HepG2 (cell line): Measurements from ENCODE around the gene COG1. TPM values are rescaled to one million over a fixed set of nuclear protein-coding genes. Genes with fewer than 3 reads are reported as not detected.

Source experiments
- CC2D1A ChIP-seq: sonication (generic); formaldehyde crosslinking; IDR thresholded peaks from 2 replicates; pipeline ENCODE4 v1.8.1; 2023; ENCODE audit warnings: mild to moderate bottlenecking, missing genetic modification reagents
- ELF3 ChIP-seq: IDR thresholded peaks from 2 replicates; pipeline ENCODE4 v1.6.1; 2016; ENCODE audit warnings: missing genetic modification reagents, missing compliant biosample characterization
- HNF4A ChIP-seq: sonication (generic); formaldehyde crosslinking; IDR thresholded peaks from 2 replicates; pipeline ENCODE4 v1.4.0; 2020; ENCODE audit warnings: missing genetic modification reagents
- HNF4G ChIP-seq, 2 experiments: sonication (generic) in 1 of 2; formaldehyde crosslinking in 1 of 2; IDR thresholded peaks; 2 replicates each; pipeline versions ENCODE4 v1.4.0 to v1.6.1; 2011 to 2020; ENCODE audit warnings: borderline replicate concordance in 2 of 2, low read depth in 2 of 2, mild to moderate bottlenecking in 2 of 2, low read length in 1 of 2, missing genetic modification reagents in 1 of 2, moderate library complexity in 1 of 2
- JUNB ChIP-seq: sonication (generic); formaldehyde crosslinking; IDR thresholded peaks from 2 replicates; pipeline ENCODE4 v1.8.0; 2022; ENCODE audit warnings: missing genetic modification reagents, mild to moderate bottlenecking, borderline replicate concordance
- NR3C1 ChIP-seq: sonication (generic); formaldehyde crosslinking; IDR thresholded peaks from 2 replicates; pipeline ENCODE4 v1.4.0; 2020; ENCODE audit warnings: missing genetic modification reagents
- PHB2 ChIP-seq: fragments of 450-650 bp; IDR thresholded peaks from 2 replicates; pipeline ENCODE4 v1.6.1; 2018; ENCODE audit not compliant: partially characterized antibody
- RBM22 ChIP-seq: fragments of 200-400 bp; formaldehyde crosslinking; optimal IDR thresholded peaks from 2 replicates; pipeline ENCODE3; 2017; ENCODE audit warnings: mild to moderate bottlenecking, low read length, moderate library complexity
- SIX1 ChIP-seq: sonication (generic); formaldehyde crosslinking; IDR thresholded peaks from 2 replicates; pipeline ENCODE4 v1.4.0; 2020; ENCODE audit warnings: missing genetic modification reagents, borderline replicate concordance
- SP4 ChIP-seq: sonication (generic); formaldehyde crosslinking; IDR thresholded peaks from 2 replicates; pipeline ENCODE4 v1.8.1; 2023; ENCODE audit warnings: mild to moderate bottlenecking, missing genetic modification reagents
- TBX2 ChIP-seq: sonication (generic); formaldehyde crosslinking; IDR thresholded peaks from 2 replicates; pipeline ENCODE4 v1.5.0; 2020; ENCODE audit warnings: missing genetic modification reagents, mild to moderate bottlenecking, borderline replicate concordance
- U2AF1 ChIP-seq: fragments of 200-400 bp; formaldehyde crosslinking; optimal IDR thresholded peaks from 2 replicates; pipeline ENCODE3; 2017; ENCODE audit warnings: mild to moderate bottlenecking, low read depth, low read length
- YEATS4 ChIP-seq: sonication (generic); formaldehyde crosslinking; IDR thresholded peaks from 2 replicates; pipeline ENCODE4 v1.4.0; 2020; ENCODE audit warnings: missing genetic modification reagents, borderline replicate concordance
- ZFYVE20 ChIP-seq: sonication (generic); formaldehyde crosslinking; IDR thresholded peaks from 2 replicates; pipeline ENCODE4 v1.8.0; 2023; ENCODE audit warnings: low read depth, mild to moderate bottlenecking, moderate library complexity, missing genetic modification reagents, borderline replicate concordance
- ZNF138 ChIP-seq: sonication (generic); formaldehyde crosslinking; IDR thresholded peaks from 2 replicates; pipeline ENCODE4 v1.5.0; 2020; ENCODE audit warnings: mild to moderate bottlenecking, low read depth, missing genetic modification reagents
- ZNF674 ChIP-seq: sonication (generic); formaldehyde crosslinking; IDR thresholded peaks from 2 replicates; pipeline ENCODE4 v1.5.0; 2020; ENCODE audit warnings: low read depth, mild to moderate bottlenecking, missing genetic modification reagents
- ZNF878 ChIP-seq: sonication (generic); formaldehyde crosslinking; IDR thresholded peaks from 2 replicates; pipeline ENCODE4 v1.8.1; 2023; ENCODE audit warnings: mild to moderate bottlenecking, missing genetic modification reagents, moderate library complexity
- polyA plus RNA-seq, 8 experiments: library from polyadenylated mRNA; depleted of rRNA in 3 of 8; stranded (reverse) in 7 of 8; unstranded in 1 of 8; fragments of >200 nt; fragmentation: Illumina TruSeq in 4 of 8; extraction: Trizol in 4 of 8; gene quantifications; 2 replicates each; pipeline versions ENCODE4 v1.2.1 to v1.2.3, GENCODE V29; 2011 to 2016; ENCODE audit warnings: low read depth in 4 of 8, missing spikeins in 1 of 8, mixed read lengths in 1 of 8; ENCODE audit not compliant: insufficient read depth in 1 of 8
- total RNA-seq, 5 experiments: library from RNA; depleted of rRNA; stranded (reverse); fragments of >200 nt; fragmentation: Illumina TruSeq; extraction: Trizol; gene quantifications; 2 replicates each; pipeline ENCODE4 v1.2.3, GENCODE V29; 2016; ENCODE audit warnings: low read depth in 1 of 5
- TF ChIP-seq, protein P1 (sequence below): sonication (generic); formaldehyde crosslinking; IDR thresholded peaks from 2 replicates; pipeline ENCODE4 v1.4.0; 2020; ENCODE audit warnings: missing genetic modification reagents, borderline replicate concordance
- TF ChIP-seq, protein P2 (sequence below): sonication (generic); formaldehyde crosslinking; conservative IDR thresholded peaks from 2 replicates; pipeline ENCODE4 v1.4.0; 2020; ENCODE audit warnings: missing genetic modification reagents
- TF ChIP-seq, protein P3 (sequence below): sonication (generic); formaldehyde crosslinking; IDR thresholded peaks from 2 replicates; pipeline ENCODE4 v1.9.0; 2021; ENCODE audit warnings: missing genetic modification reagents, mild to moderate bottlenecking, borderline replicate concordance
- TF ChIP-seq, protein P4 (sequence below): sonication (generic); formaldehyde crosslinking; IDR thresholded peaks from 2 replicates; pipeline ENCODE4 v1.5.0; 2020; ENCODE audit warnings: missing genetic modification reagents

Gene COG1
- total and polyA plus RNA-seq, 2 of the 13 experiments (the other 11 are each of a cell fraction or from before 2014, with no cell fraction given) = 36.6 to 39.7 TPM

DNA sequence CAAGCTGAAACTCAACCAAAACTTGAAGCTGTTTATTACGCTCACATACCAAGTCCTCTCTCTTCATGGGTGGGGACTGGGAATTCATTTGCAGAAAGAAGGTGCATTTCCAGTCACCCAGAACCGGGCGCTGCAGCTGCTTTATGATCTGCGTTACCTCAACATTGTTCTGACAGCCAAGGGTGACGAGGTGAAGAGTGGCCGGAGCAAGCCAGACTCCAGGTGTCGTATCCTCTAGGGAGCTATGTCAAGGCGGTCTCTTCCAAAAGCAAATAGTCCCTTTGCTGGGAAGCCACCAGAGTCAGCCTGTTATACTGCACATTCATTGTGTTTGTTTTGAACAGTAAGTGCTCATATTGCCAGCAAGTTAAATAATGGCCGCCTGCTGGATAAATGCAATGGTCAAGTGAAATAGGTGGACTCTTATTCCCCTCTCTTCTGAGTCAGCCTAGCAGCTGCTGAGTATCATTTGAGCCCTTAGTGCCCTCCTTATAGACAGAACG is 12.7 kb downstream of the COG1 start (continued):
- TF ChIP-seq NR3C1 (CRISPR knock-in tag) (no peak), HNF4A (CRISPR knock-in tag) (no peak), SP4 (CRISPR knock-in tag) (no peak), RBM22 (peak; percentile 25), PHB2 (no peak), SIX1 (CRISPR knock-in tag) (peak; percentile 93; the same call in 1 of the 2 replicates), ZNF138 (CRISPR knock-in tag) (no peak), ELF3 (no peak), JUNB (CRISPR knock-in tag) (no peak), TBX2 (CRISPR knock-in tag) (peak; percentile 67; the same call in 1 of the 2 replicates), ZFYVE20 (CRISPR knock-in tag) (no peak), HNF4G (IDR thresholded peaks at IDR 0.05; ENCODE audit: borderline replicate concordance, low read depth, low read length) (no peak), HNF4G (CRISPR knock-in tag; IDR thresholded peaks at IDR 0.05; ENCODE audit: borderline replicate concordance, low read depth) (no peak), YEATS4 (CRISPR knock-in tag) (no peak), U2AF1 (no peak), CC2D1A (CRISPR knock-in tag) (0 out of 2 replicates have a peak, but pooled peaks have one; percentile 30), ZNF674 (CRISPR knock-in tag) (no peak), ZNF878 (peak; percentile 66; the same call in 1 of the 2 replicates)
- TF ChIP-seq, protein P1, sequence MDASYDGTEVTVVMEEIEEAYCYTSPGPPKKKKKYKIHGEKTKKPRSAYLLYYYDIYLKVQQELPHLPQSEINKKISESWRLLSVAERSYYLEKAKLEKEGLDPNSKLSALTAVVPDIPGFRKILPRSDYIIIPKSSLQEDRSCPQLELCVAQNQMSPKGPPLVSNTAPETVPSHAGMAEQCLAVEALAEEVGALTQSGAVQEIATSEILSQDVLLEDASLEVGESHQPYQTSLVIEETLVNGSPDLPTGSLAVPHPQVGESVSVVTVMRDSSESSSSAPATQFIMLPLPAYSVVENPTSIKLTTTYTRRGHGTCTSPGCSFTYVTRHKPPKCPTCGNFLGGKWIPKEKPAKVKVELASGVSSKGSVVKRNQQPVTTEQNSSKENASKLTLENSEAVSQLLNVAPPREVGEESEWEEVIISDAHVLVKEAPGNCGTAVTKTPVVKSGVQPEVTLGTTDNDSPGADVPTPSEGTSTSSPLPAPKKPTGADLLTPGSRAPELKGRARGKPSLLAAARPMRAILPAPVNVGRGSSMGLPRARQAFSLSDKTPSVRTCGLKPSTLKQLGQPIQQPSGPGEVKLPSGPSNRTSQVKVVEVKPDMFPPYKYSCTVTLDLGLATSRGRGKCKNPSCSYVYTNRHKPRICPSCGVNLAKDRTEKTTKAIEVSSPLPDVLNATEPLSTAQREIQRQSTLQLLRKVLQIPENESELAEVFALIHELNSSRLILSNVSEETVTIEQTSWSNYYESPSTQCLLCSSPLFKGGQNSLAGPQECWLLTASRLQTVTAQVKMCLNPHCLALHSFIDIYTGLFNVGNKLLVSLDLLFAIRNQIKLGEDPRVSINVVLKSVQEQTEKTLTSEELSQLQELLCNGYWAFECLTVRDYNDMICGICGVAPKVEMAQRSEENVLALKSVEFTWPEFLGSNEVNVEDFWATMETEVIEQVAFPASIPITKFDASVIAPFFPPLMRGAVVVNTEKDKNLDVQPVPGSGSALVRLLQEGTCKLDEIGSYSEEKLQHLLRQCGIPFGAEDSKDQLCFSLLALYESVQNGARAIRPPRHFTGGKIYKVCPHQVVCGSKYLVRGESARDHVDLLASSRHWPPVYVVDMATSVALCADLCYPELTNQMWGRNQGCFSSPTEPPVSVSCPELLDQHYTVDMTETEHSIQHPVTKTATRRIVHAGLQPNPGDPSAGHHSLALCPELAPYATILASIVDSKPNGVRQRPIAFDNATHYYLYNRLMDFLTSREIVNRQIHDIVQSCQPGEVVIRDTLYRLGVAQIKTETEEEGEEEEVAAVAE (CRISPR knock-in tag) = no peak; the same call in 1 of the 2 replicates
- TF ChIP-seq, protein P2, sequence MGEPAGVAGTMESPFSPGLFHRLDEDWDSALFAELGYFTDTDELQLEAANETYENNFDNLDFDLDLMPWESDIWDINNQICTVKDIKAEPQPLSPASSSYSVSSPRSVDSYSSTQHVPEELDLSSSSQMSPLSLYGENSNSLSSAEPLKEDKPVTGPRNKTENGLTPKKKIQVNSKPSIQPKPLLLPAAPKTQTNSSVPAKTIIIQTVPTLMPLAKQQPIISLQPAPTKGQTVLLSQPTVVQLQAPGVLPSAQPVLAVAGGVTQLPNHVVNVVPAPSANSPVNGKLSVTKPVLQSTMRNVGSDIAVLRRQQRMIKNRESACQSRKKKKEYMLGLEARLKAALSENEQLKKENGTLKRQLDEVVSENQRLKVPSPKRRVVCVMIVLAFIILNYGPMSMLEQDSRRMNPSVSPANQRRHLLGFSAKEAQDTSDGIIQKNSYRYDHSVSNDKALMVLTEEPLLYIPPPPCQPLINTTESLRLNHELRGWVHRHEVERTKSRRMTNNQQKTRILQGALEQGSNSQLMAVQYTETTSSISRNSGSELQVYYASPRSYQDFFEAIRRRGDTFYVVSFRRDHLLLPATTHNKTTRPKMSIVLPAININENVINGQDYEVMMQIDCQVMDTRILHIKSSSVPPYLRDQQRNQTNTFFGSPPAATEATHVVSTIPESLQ = no peak
- TF ChIP-seq, protein P3, sequence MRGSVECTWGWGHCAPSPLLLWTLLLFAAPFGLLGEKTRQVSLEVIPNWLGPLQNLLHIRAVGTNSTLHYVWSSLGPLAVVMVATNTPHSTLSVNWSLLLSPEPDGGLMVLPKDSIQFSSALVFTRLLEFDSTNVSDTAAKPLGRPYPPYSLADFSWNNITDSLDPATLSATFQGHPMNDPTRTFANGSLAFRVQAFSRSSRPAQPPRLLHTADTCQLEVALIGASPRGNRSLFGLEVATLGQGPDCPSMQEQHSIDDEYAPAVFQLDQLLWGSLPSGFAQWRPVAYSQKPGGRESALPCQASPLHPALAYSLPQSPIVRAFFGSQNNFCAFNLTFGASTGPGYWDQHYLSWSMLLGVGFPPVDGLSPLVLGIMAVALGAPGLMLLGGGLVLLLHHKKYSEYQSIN (CRISPR knock-in tag) = no peak
- TF ChIP-seq, protein P4, sequence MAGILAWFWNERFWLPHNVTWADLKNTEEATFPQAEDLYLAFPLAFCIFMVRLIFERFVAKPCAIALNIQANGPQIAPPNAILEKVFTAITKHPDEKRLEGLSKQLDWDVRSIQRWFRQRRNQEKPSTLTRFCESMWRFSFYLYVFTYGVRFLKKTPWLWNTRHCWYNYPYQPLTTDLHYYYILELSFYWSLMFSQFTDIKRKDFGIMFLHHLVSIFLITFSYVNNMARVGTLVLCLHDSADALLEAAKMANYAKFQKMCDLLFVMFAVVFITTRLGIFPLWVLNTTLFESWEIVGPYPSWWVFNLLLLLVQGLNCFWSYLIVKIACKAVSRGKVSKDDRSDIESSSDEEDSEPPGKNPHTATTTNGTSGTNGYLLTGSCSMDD = no peak
